ENCODE measurements around the gene MARCOL. TPM values are rescaled to one million over a fixed set of nuclear protein-coding genes. Genes with fewer than 3 reads are reported as not detected.

Gene MARCOL, protein sequence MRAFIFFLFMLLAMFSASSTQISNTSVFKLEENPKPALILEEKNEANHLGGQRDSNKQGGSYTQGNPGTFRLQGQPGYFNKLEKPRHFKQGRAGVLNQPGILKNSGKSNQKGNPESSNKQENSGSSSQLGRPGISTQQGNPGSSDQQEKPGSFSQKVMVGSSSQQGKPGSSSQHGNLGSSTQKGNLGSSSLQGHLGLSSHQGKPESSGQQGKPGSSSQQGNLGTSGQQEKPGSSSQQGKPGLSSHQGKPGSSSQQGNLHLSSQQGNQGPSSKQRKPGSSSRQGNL
- total RNA-seq: not detected in 2 replicates

DNA sequence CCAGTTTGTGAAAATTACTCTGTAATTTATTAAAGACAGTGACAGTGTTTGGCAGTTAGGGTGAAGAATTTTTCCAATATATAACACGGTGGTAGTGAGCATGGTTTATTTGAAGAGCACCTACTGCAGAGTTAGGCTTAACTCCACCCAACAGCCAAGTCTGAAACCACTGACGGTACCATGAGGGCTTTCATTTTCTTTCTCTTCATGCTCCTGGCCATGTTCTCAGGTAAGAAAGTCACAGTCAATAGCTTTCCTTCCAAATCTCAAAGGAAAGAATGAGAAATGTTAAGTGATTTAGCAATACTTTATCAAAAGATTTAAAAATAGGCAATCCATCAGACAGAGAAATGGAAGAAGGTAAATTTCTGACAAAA, at the start of gene MARCOL:
Gene MARCOL, plus strand, starts transcription at position 108 of the 377 bp plus-strand sequence. Its CDS starts 73 bp downstream, at position 181.
- no peak for DNase-seq (ENCODE audit: low spot score)
- H3K27me3 Mint-ChIP-seq (ENCODE audit: insufficient read depth): no peaks in the 10 kb centered on the region

DNA sequence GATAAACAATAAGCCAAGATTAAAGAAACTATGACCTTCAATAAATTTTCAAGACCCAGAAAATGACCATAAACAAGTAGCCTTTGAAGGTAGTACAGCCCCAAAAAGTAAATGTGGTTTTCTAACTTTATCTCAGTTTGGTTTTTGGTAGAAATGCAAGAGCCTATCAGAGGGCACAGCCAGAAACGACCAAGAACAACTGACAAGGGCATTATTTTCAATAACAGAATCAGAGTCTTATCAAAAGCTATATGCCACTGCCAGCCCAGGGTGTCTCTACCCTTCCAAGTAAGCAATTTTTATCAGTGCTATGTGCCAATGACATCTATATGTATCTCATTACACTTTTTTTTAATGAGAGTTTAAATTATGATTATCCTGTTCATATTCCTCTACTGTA, 47.3 kb upstream of the MARCOL start:
- intact Hi-C loops (cut with micrococcal nuclease): no loop called here
- H3K27ac Mint-ChIP-seq: no peak overlapping the region
- H3K4me1 Mint-ChIP-seq (ENCODE audit: low read depth): peaks cover 19% of the 10 kb centered on the region

More for the DNA sequence above, at the start of gene MARCOL:
- Mint-ChIP-seq H3K27ac (no peak within 1 kb of the TSS), H3K4me3 (no peak within 1 kb of the TSS), H3K36me3 (ENCODE audit: low read depth) (no peaks in the 10 kb centered on the region), H3K4me1 (ENCODE audit: low read depth) (no peaks in the 10 kb centered on the region), H3K9me3 (no peaks in the 10 kb centered on the region)
- intact Hi-C loops (cut with micrococcal nuclease): no loop called here

DNA sequence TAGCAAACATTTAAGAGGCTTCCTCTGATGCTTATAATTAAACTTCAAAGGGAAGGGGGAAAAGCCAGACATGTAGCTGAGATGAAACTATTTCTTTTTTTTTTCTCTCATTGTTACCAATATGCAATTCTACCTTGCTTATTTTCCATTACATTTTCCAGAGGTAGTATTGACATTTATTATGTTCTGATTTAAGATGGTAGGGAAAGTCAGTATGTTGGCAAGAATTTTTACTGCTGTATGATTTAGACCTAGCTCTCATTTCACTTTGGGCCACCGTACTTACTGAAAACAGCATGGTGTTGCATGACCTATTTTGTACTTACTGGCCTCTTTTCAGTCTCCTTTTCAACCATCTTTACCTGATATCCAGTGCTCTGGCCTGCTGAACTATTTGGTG, 45.1 kb upstream of the MARCOL start:
- intact Hi-C loops (cut with micrococcal nuclease): no loop called here
- Mint-ChIP-seq H3K27me3 (ENCODE audit: insufficient read depth) (no peaks in the 10 kb centered on the region), H3K4me3 (no peak overlapping the region), H3K27ac (no peak overlapping the region), H3K9me3 (no peaks in the 10 kb centered on the region), H3K4me1 (ENCODE audit: low read depth) (peaks cover 4% of the 10 kb centered on the region), H3K36me3 (ENCODE audit: low read depth) (no peaks in the 10 kb centered on the region)
- DNase-seq (ENCODE audit: low spot score): no peak

More for the DNA sequence above, 47.3 kb upstream of the MARCOL start:
- Mint-ChIP-seq H3K4me3 (no peak overlapping the region), H3K36me3 (ENCODE audit: low read depth) (no peaks in the 10 kb centered on the region), H3K27me3 (ENCODE audit: insufficient read depth) (no peaks in the 10 kb centered on the region), H3K9me3 (no peaks in the 10 kb centered on the region)
- DNase-seq (ENCODE audit: low spot score): no peak

DNA sequence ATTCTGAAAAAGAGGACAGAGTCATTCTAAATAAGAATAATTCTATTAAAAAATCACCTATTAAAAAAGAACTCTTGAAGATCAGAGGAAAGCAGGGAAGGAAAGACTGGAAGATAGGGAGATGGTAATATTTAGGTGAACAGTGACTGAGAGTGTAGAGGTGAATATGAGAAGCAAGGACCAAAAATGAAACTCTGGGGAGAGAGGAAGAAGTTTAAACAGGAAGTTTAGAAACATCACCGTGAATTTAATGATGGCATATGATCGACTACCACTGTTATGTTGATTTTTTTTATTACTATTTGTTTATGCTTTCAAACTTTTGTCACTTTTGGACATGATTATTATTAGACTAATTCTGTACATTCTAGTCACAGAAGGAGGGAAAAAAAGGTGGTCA, 37.2 kb upstream of the MARCOL start:
- no peaks in the 10 kb centered on the region for H3K36me3 Mint-ChIP-seq (ENCODE audit: low read depth)
- no peak overlapping the region for H3K27ac Mint-ChIP-seq
- no peak overlapping the region for H3K4me3 Mint-ChIP-seq
- DNase-seq (ENCODE audit: low spot score): no peak
- H3K9me3 Mint-ChIP-seq: no peaks in the 10 kb centered on the region
- peaks cover 2% of the 10 kb centered on the region for H3K27me3 Mint-ChIP-seq (ENCODE audit: insufficient read depth)
- intact Hi-C loops (cut with micrococcal nuclease): no loop called here
- peaks cover 6% of the 10 kb centered on the region for H3K4me1 Mint-ChIP-seq (ENCODE audit: low read depth)

DNA sequence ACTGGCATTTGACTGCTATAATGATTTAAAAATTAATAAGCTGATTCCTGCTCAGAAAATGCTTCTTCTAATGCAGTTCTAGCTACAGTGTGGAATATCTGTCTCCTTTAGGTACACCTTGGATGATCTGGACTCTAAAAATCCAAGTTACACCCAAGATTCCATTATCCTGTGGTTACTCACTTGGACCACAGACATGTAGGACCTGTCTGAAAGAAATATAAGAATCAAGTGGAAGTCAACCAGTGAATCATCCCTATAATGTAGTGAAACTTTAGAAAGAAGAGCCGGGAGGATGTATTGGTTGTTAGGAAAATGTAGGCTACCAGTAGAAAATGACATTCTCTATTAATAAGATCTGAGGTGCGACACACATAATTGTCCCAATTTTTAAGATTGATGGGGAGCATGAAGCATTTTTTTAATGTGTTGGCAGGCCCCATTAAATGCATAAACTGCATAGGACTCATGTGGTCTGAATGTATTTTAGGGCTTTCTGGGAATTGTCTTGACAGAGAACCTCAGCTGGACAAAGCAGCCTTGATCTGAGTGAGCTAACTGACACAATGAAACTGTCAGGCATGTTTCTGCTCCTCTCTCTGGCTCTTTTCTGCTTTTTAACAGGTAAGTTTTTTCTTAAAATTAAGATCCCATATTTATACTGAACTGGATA, 35.7 kb upstream of the MARCOL start, which contains the start of gene SPINK6:
Gene SPINK6, plus strand, starts transcription at position 512 of the 673 bp plus-strand sequence. Its CDS starts 55 bp downstream, at position 567.
- Mint-ChIP-seq H3K4me1 (ENCODE audit: low read depth) (peaks cover 6% of the 10 kb centered on the region), H3K27ac (no peak within 1 kb of the TSS), H3K4me3 (no peak within 1 kb of the TSS), H3K36me3 (ENCODE audit: low read depth) (no peaks in the 10 kb centered on the region), H3K9me3 (no peaks in the 10 kb centered on the region), H3K27me3 (ENCODE audit: insufficient read depth) (peaks cover 2% of the 10 kb centered on the region)
- DNase-seq (ENCODE audit: low spot score): no peak
- intact Hi-C loops (cut with micrococcal nuclease): no loop called here

DNA sequence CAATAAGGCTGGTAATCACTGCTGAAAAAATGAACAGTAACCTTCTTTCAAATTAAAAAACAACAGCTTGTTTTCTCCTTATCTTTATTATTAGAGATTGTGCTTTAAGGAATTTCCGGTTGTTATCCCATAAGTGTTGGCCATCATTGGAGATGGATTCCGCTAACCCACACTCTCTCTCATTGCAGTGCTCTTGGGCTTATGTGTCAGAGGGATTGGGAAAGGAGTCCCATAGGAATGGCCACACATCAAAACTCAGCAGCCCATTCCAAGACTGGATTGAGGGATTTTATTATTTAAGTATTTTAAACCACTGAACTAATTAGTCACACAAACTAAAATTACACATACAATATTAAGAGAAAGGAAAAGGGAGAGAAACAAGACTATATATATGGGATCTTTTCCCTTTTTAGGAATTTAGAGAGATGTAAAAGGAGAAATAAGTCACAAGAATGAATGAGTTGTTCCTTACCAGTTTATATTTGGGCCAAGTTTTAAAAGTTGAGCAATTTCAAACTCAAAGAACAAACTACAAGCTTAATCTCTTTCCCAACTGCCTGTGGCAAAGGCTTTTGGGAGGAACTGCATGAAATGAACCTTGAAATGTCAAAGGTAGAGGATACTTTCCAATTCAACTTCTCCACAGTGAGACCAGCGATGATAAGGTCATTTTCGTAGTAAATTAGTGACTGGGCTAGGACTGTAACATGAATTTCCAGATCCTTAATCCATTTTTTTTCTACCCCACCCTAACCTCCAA, 33.1 kb upstream of the MARCOL start:
- H3K36me3 Mint-ChIP-seq (ENCODE audit: low read depth): no peaks in the 10 kb centered on the region
- peaks cover 2% of the 10 kb centered on the region for H3K27me3 Mint-ChIP-seq (ENCODE audit: insufficient read depth)
- intact Hi-C loops (cut with micrococcal nuclease): no loop called here
- H3K4me3 Mint-ChIP-seq: no peak overlapping the region
- peaks cover 6% of the 10 kb centered on the region for H3K4me1 Mint-ChIP-seq (ENCODE audit: low read depth)
- H3K9me3 Mint-ChIP-seq: no peaks in the 10 kb centered on the region
- DNase-seq (ENCODE audit: low spot score): no peak
- no peak overlapping the region for H3K27ac Mint-ChIP-seq

DNA sequence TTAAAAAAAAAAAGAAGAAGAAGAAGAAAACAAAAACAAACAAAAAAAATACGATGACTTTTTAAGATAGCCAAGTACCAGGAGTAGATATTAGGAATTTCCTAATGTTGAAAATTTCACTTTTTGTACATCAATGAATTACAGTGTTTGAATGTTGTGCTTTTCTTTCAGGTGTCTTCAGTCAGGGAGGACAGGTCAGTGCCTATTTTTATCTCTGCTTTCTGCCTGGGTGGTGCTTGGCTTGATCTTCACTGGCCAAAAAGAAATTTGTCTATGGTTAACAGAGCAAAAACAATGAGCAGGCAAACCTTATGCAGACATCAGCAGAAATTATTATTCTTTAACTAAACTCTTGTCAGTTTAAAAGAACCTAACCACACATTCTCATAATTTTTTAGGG, 32.5 kb upstream of the MARCOL start:
- H3K4me1 Mint-ChIP-seq (ENCODE audit: low read depth): peaks cover 6% of the 10 kb centered on the region
- no peak overlapping the region for H3K27ac Mint-ChIP-seq
- H3K27me3 Mint-ChIP-seq (ENCODE audit: insufficient read depth): peaks cover 2% of the 10 kb centered on the region
- H3K4me3 Mint-ChIP-seq: no peak overlapping the region
- no peaks in the 10 kb centered on the region for H3K36me3 Mint-ChIP-seq (ENCODE audit: low read depth)
- no peaks in the 10 kb centered on the region for H3K9me3 Mint-ChIP-seq
- no peak for DNase-seq (ENCODE audit: low spot score)
- intact Hi-C loops (cut with micrococcal nuclease): no loop called here

DNA sequence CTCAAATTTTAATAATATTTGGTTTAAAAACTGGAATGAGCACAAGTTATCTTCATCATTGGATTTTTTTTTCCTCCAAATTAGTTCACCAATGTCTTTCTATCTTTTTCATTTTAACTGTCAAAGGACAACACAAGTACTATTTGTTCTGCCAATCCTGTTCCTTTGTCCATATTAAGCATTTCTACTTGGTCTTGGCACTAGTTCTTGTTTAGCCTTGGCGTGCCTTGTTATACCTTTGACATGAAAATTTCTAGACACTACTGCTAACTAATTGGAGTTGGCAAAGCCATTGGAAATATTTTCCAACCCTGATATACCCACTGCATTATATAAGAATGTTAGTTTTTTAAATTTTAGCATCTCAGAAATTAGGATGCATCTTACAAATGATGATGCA, 31.7 kb upstream of the MARCOL start:
- Mint-ChIP-seq H3K4me1 (ENCODE audit: low read depth) (no peaks in the 10 kb centered on the region), H3K27me3 (ENCODE audit: insufficient read depth) (peaks cover 2% of the 10 kb centered on the region), H3K4me3 (no peak overlapping the region), H3K9me3 (no peaks in the 10 kb centered on the region), H3K36me3 (ENCODE audit: low read depth) (no peaks in the 10 kb centered on the region), H3K27ac (no peak overlapping the region)
- intact Hi-C loops (cut with micrococcal nuclease): no loop called here
- DNase-seq (ENCODE audit: low spot score): no peak

DNA sequence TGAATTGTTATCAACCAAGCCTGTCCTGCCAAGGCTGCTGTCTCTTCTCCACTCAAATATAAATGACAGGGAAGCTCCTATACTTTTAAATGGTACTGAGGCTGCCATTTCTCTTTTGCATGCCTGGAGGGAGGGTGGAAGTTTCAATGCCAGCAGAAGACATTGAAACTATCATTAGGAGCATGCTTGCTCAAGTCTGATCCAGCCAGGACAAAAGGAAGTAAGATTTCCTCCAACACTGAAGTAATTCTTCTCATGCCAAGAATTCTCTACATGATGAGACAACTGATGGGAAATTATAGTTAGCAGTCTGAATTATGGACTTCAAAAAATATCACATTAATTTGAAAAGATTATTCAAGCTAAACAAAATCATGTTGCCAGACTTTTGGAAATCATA, 30.1 kb upstream of the MARCOL start:
- H3K27ac Mint-ChIP-seq: no peak overlapping the region
- no peaks in the 10 kb centered on the region for H3K4me1 Mint-ChIP-seq (ENCODE audit: low read depth)
- no peaks in the 10 kb centered on the region for H3K36me3 Mint-ChIP-seq (ENCODE audit: low read depth)
- H3K4me3 Mint-ChIP-seq: no peak overlapping the region
- peaks cover 3% of the 10 kb centered on the region for H3K27me3 Mint-ChIP-seq (ENCODE audit: insufficient read depth)
- DNase-seq (ENCODE audit: low spot score): no peak
- intact Hi-C loops (cut with micrococcal nuclease): no loop called here
- H3K9me3 Mint-ChIP-seq: no peaks in the 10 kb centered on the region

DNA sequence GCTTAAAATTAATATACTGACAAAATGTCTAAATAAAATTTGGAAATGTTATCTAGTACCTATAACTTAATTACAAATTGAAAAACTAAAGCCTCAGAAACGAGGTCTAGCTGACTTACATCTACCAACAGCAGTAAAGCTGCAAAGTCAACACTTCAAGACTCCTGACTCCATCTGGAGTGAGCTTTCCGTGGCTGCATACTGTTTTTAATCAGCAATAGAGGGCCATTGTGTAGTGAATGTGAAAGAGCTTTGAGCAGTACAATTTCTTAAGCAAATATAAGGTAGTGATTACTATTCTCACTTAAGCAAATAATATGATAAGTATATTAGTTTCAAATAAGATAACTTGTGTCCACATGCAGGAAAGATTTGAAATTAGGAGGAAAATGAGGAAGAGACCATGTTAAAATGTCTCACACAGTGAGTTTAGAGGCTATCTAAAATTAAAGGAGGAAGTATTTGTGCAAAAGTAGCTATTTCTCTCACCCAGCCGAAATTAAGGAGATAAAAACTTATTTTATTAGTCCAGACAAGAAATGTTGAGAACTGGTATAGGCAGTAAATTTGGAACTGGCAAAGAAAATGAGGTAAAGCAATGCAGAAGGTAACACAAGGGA, 29.1 kb upstream of the MARCOL start:
- Mint-ChIP-seq H3K4me1 (ENCODE audit: low read depth) (no peaks in the 10 kb centered on the region), H3K27ac (no peak overlapping the region), H3K9me3 (no peaks in the 10 kb centered on the region), H3K27me3 (ENCODE audit: insufficient read depth) (peaks cover 6% of the 10 kb centered on the region), H3K36me3 (ENCODE audit: low read depth) (no peaks in the 10 kb centered on the region), H3K4me3 (no peak overlapping the region)
- intact Hi-C loops (cut with micrococcal nuclease): no loop called here
- DNase-seq (ENCODE audit: low spot score): no peak

DNA sequence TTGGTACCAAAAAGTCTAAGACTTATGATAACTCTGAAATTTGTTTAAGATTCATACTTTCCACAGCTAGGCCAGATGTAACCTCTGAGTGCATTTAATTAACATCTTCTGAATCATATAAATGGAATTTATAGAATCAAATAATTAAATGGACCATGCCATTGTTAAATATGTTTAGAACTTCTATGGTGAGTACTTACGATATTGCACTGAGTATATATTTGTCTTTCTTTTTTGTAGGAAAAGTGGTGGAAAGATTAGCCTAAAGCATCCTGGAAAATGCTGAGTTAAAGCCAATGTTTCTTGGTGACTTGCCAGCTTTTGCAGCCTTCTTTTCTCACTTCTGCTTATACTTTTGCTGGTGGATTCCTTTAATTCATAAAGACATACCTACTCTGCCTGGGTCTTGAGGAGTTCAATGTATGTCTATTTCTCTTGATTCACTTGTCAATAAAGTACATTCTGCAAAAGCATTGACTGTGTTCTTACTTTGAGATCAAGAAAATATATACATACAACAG, 23.6 kb upstream of the MARCOL start:
- Mint-ChIP-seq H3K27me3 (ENCODE audit: insufficient read depth) (peaks cover 3% of the 10 kb centered on the region), H3K4me3 (no peak overlapping the region), H3K27ac (no peak overlapping the region), H3K4me1 (ENCODE audit: low read depth) (no peaks in the 10 kb centered on the region), H3K36me3 (ENCODE audit: low read depth) (no peaks in the 10 kb centered on the region), H3K9me3 (no peaks in the 10 kb centered on the region)
- intact Hi-C loops (cut with micrococcal nuclease): no loop called here
- no peak for DNase-seq (ENCODE audit: low spot score)

DNA sequence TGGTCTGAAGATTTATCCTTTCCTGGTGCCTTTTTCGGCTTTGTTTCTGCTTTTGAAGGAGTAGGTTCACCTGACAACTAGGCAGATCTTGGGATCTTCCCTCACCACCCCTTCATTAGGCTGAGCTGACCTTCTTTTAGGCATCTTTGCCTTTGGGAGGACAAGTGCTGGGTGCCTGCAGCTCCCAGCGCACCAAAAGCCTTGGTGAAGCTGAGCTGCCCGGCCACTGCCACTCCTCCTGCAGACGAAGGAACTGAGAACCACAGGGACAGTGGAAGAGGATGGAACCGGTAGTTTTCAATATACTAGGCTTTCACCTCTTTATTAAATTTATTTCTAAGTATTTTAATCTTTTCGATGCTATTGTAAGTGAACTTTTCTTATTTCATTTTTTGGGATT, 16.8 kb upstream of the MARCOL start:
- H3K4me3 Mint-ChIP-seq: no peak overlapping the region
- intact Hi-C loops (cut with micrococcal nuclease): no loop called here
- no peaks in the 10 kb centered on the region for H3K36me3 Mint-ChIP-seq (ENCODE audit: low read depth)
- H3K4me1 Mint-ChIP-seq (ENCODE audit: low read depth): no peaks in the 10 kb centered on the region
- no peaks in the 10 kb centered on the region for H3K9me3 Mint-ChIP-seq
- peaks cover 2% of the 10 kb centered on the region for H3K27me3 Mint-ChIP-seq (ENCODE audit: insufficient read depth)
- no peak overlapping the region for H3K27ac Mint-ChIP-seq
- no peak for DNase-seq (ENCODE audit: low spot score)

Data from activated T-helper 1 cell treated with anti-CD3 and anti-CD28 coated beads, Interleukin-12 subunit alpha, Interleukin-12 subunit beta, Interleukin-2, Interleukin-4 antibody, amounts not matched to agents 30 ng/mL and 10 ng/mL and 1 ng/mL, durations not matched to agents 14 hours and 24 hours and 36 hours (primary cell).